ENCODE data around the gene SUMF2. TPM values are rescaled to one million over a fixed set of nuclear protein-coding genes. Genes with fewer than 3 reads are reported as not detected.
"Not testable (repeated sequence)": the region's sequence is repeated elsewhere in the genome, so short reads cannot be mapped to it uniquely, and the experiment has no call there.

SUMF2 gene
- polyA plus RNA-seq, 1 donor from 2014 or later = 69.3 TPM

DNA sequence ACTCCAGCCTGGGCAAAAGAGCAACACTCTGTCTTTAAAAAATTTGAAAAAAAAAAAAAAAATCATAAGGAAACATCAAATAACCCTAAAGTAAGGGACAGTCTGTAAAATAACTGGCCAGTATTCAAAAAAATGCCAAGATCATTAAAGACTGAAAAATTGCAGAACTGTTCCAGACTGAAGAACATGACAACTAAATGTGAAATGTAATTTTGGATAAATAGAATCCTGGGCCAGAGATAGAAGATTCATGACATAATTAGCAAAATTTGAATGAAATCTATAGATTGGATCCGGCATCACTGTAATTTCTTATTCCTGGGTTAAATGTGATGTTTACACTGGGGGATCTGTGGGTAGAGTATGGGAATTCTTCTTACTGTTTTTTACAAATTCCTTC lies 15.8 kb upstream of the SUMF2 start:
- Histone ChIP-seq H3K27ac (ENCODE audit: low read length) (no peak overlapping the region), H3K4me2 (ENCODE audit: low read length) (no peak overlapping the region), H3K9me2 (ENCODE audit: insufficient read depth, low read length) (no peaks in the 10 kb centered on the region)

DNA sequence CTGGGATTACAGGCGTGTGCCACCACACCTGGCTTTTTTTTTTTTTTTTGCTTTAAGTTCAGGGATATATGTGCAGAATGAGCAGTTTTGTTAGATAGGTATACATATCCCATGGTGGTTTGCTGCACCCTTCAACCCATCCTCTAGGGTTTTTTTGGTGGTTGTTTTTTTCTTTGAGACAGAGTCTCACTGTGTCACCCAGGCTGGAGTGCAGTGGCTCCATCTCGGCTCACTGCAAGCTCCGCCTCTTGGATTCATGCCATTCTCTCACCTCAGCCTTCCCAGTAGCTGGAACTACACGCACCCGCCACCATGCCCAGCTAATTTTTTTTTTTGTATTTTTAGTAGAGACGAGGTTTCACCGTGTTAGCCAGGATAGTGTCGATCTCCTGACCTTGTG lies 15.3 kb upstream of the SUMF2 start:
- not testable (repeated sequence) for H3K36me3 ChIP-seq (ENCODE audit: insufficient read depth, low read length); H3K9me3 ChIP-seq (ENCODE audit: low read length); H3K9me2 ChIP-seq (ENCODE audit: insufficient read depth, low read length); H3K9ac ChIP-seq (ENCODE audit: low read length); H2AFZ ChIP-seq (ENCODE audit: low read depth, low read length); H3K27ac ChIP-seq (ENCODE audit: low read length); H3K4me2 ChIP-seq (ENCODE audit: low read length); H3F3A ChIP-seq (ENCODE audit: insufficient read depth, low read length, poor library complexity, severe bottlenecking); H3K27me3 ChIP-seq (ENCODE audit: insufficient read depth, low read depth, low read length); H4K20me1 ChIP-seq (ENCODE audit: insufficient read depth); H3K4me3 ChIP-seq (ENCODE audit: low read length)
- peaks cover 28% of the 10 kb centered on the region for H3K79me2 ChIP-seq (replicated peaks; ENCODE audit: insufficient read depth, low read length)

More for the DNA sequence above, 15.8 kb upstream of the SUMF2 start:
- Histone ChIP-seq H2AFZ (ENCODE audit: low read depth, low read length) (no peak overlapping the region), H3K36me3 (ENCODE audit: insufficient read depth, low read length) (no peaks in the 10 kb centered on the region), H3F3A (ENCODE audit: insufficient read depth, low read length, poor library complexity, severe bottlenecking) (peaks cover 3% of the 10 kb centered on the region), H4K20me1 (ENCODE audit: insufficient read depth) (no peaks in the 10 kb centered on the region), H3K79me2 (replicated peaks; ENCODE audit: insufficient read depth, low read length) (peaks cover 23% of the 10 kb centered on the region), H3K4me3 (ENCODE audit: low read length) (no peak overlapping the region), H3K9me3 (ENCODE audit: low read length) (no peaks in the 10 kb centered on the region), H3K27me3 (ENCODE audit: insufficient read depth, low read depth, low read length) (no peaks in the 10 kb centered on the region), H3K9ac (ENCODE audit: low read length) (no peak overlapping the region)
- TF ChIP-seq, protein P1, sequence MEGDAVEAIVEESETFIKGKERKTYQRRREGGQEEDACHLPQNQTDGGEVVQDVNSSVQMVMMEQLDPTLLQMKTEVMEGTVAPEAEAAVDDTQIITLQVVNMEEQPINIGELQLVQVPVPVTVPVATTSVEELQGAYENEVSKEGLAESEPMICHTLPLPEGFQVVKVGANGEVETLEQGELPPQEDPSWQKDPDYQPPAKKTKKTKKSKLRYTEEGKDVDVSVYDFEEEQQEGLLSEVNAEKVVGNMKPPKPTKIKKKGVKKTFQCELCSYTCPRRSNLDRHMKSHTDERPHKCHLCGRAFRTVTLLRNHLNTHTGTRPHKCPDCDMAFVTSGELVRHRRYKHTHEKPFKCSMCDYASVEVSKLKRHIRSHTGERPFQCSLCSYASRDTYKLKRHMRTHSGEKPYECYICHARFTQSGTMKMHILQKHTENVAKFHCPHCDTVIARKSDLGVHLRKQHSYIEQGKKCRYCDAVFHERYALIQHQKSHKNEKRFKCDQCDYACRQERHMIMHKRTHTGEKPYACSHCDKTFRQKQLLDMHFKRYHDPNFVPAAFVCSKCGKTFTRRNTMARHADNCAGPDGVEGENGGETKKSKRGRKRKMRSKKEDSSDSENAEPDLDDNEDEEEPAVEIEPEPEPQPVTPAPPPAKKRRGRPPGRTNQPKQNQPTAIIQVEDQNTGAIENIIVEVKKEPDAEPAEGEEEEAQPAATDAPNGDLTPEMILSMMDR (IDR thresholded peaks at IDR 0.05; ENCODE audit: poor library complexity, severe bottlenecking) = no peak
- TF ChIP-seq, protein P2, sequence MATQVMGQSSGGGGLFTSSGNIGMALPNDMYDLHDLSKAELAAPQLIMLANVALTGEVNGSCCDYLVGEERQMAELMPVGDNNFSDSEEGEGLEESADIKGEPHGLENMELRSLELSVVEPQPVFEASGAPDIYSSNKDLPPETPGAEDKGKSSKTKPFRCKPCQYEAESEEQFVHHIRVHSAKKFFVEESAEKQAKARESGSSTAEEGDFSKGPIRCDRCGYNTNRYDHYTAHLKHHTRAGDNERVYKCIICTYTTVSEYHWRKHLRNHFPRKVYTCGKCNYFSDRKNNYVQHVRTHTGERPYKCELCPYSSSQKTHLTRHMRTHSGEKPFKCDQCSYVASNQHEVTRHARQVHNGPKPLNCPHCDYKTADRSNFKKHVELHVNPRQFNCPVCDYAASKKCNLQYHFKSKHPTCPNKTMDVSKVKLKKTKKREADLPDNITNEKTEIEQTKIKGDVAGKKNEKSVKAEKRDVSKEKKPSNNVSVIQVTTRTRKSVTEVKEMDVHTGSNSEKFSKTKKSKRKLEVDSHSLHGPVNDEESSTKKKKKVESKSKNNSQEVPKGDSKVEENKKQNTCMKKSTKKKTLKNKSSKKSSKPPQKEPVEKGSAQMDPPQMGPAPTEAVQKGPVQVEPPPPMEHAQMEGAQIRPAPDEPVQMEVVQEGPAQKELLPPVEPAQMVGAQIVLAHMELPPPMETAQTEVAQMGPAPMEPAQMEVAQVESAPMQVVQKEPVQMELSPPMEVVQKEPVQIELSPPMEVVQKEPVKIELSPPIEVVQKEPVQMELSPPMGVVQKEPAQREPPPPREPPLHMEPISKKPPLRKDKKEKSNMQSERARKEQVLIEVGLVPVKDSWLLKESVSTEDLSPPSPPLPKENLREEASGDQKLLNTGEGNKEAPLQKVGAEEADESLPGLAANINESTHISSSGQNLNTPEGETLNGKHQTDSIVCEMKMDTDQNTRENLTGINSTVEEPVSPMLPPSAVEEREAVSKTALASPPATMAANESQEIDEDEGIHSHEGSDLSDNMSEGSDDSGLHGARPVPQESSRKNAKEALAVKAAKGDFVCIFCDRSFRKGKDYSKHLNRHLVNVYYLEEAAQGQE (IDR thresholded peaks at IDR 0.05; ENCODE audit: borderline replicate concordance) = no peak
- TF ChIP-seq TAF1 (IDR thresholded peaks at IDR 0.05; ENCODE audit: low read depth) (no peak), RAD21 (conservative IDR thresholded peaks at IDR 0.05) (no peak), EP300 (conservative IDR thresholded peaks at IDR 0.05; ENCODE audit: poor library complexity, severe bottlenecking) (no peak), MXI1 (conservative IDR thresholded peaks at IDR 0.05; ENCODE audit: poor library complexity, severe bottlenecking) (no peak), SMC3 (conservative IDR thresholded peaks at IDR 0.05; ENCODE audit: poor library complexity) (no peak), POLR2AphosphoS5 (IDR thresholded peaks at IDR 0.05) (no peak)

DNA sequence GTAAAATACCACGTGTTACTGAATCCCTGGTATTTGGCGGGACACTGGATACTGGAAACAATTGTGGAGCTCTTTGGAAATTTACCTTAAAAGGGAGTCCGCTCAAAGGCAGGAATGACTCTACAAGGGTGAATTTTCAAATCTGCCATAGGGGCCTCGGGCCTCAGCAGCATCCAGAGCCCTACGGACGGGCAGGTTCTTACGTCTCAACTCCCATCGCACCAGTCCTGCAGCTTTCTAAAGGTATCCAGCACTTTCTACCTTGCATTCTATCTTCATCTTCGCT lies 13.1 kb upstream of the SUMF2 start:
- H2AFZ ChIP-seq (ENCODE audit: low read depth, low read length) = peak overlapping the region; percentile 98
- H3F3A ChIP-seq (ENCODE audit: insufficient read depth, low read length, poor library complexity, severe bottlenecking) = peaks cover 3% of the 10 kb centered on the region
- peaks cover 29% of the 10 kb centered on the region for H3K79me2 ChIP-seq (replicated peaks; ENCODE audit: insufficient read depth, low read length)
- no peak for TF ChIP-seq TAF1 (IDR thresholded peaks at IDR 0.05; ENCODE audit: low read depth)
- no peak for TF ChIP-seq EP300 (conservative IDR thresholded peaks at IDR 0.05; ENCODE audit: poor library complexity, severe bottlenecking)
- no peak for TF ChIP-seq MXI1 (conservative IDR thresholded peaks at IDR 0.05; ENCODE audit: poor library complexity, severe bottlenecking)
- TF ChIP-seq, protein P1 (IDR thresholded peaks at IDR 0.05; ENCODE audit: poor library complexity, severe bottlenecking) = no peak
- TF ChIP-seq SMC3 (conservative IDR thresholded peaks at IDR 0.05; ENCODE audit: poor library complexity) = no peak
- no peak for TF ChIP-seq POLR2AphosphoS5 (IDR thresholded peaks at IDR 0.05)
- TF ChIP-seq, protein P2 (IDR thresholded peaks at IDR 0.05; ENCODE audit: borderline replicate concordance) = no peak
- no peak for TF ChIP-seq RAD21 (conservative IDR thresholded peaks at IDR 0.05)
- TF ChIP-seq EZH2 (IDR thresholded peaks at IDR 0.05; ENCODE audit: borderline replicate concordance, insufficient read depth, low read length, poor library complexity, severe bottlenecking) = no peak
- H3K4me2 ChIP-seq (ENCODE audit: low read length) = peak overlapping the region; percentile 96
- H4K20me1 ChIP-seq (ENCODE audit: insufficient read depth) = no peaks in the 10 kb centered on the region
- peak overlapping the region; percentile 79 for H3K4me3 ChIP-seq (ENCODE audit: low read length)
- peaks cover 3% of the 10 kb centered on the region for H3K36me3 ChIP-seq (ENCODE audit: insufficient read depth, low read length)
- H3K27me3 ChIP-seq (ENCODE audit: insufficient read depth, low read depth, low read length) = no peaks in the 10 kb centered on the region
- peak overlapping the region; percentile 96 for H3K9ac ChIP-seq (ENCODE audit: low read length)
- no peaks in the 10 kb centered on the region for H3K9me2 ChIP-seq (ENCODE audit: insufficient read depth, low read length)
- H3K9me3 ChIP-seq (ENCODE audit: low read length) = no peaks in the 10 kb centered on the region
- H3K27ac ChIP-seq (ENCODE audit: low read length) = peak overlapping the region; percentile 96

Data from neural cell (in vitro differentiated cells).